H1 (cell line): ENCODE results near the gene RAPGEF6. TPM values are rescaled to one million over a fixed set of nuclear protein-coding genes. Genes with fewer than 3 reads are reported as not detected.

ENCODE experiments used
- CTCF ChIA-PET: fragments of 300-600 bp; sonication (Branson Sonifier 250); formaldehyde crosslinking; loops from one replicate; lab custom pipeline; 2021; ENCODE audit not compliant: partially characterized antibody; lab: Charles Lee
- POLR2A ChIA-PET: fragments of 300-600 bp; sonication (Branson Sonifier 250); formaldehyde crosslinking; loops from one replicate; lab custom pipeline; 2021; ENCODE audit warnings: inconsistent platforms; ENCODE audit not compliant: partially characterized antibody; lab: Charles Lee
- DNase-seq, 2 experiments: peaks; one replicate each; pipeline versions ENCODE4 v3.0.0 to v3.0.0-alpha.2; 2010 to 2022; ENCODE audit warnings: low spot score in 2 of 2, low read depth in 1 of 2, mixed read lengths in 1 of 2
- FAIRE-seq: peaks from 2 replicates; lab custom pipeline; 2011; peaks lifted over from hg19 to GRCh38; lab: Jason Lieb, UNC
- H2AFZ ChIP-seq: 2 replicates; pipeline ENCODE4 v1.8.1; 2012; ENCODE audit warnings: low read length, inconsistent platforms
- H2AK5ac ChIP-seq: 2 replicates; pipeline ENCODE4 v1.6.1; 2013; ENCODE audit warnings: low read depth, low read length
- H2BK120ac ChIP-seq: replicated peaks from 2 replicates; pipeline ENCODE3; 2013; ENCODE audit warnings: low read depth, low read length, inconsistent platforms
- H2BK12ac ChIP-seq: 2 replicates; pipeline ENCODE4 v1.6.1; 2013; ENCODE audit warnings: low read depth, low read length
- H2BK15ac ChIP-seq: 2 replicates; pipeline ENCODE4 v1.6.1; 2013; ENCODE audit warnings: low read length
- H2BK20ac ChIP-seq: 2 replicates; pipeline ENCODE4 v1.6.1; 2013; ENCODE audit warnings: low read length
- H2BK5ac ChIP-seq: 2 replicates; pipeline ENCODE4 v1.6.1; 2013; ENCODE audit warnings: low read depth, low read length
- H3K14ac ChIP-seq: 2 replicates; pipeline ENCODE4 v1.6.1; 2013; ENCODE audit warnings: inconsistent platforms; ENCODE audit not compliant: insufficient read length
- H3K18ac ChIP-seq: 2 replicates; pipeline ENCODE4 v1.6.1; 2013; ENCODE audit warnings: low read length; ENCODE audit errors: extremely low read depth
- H3K23ac ChIP-seq: 2 replicates; pipeline ENCODE4 v1.6.1; 2013; ENCODE audit warnings: inconsistent platforms; ENCODE audit not compliant: insufficient read length
- H3K23me2 ChIP-seq: 2 replicates; pipeline ENCODE4 v1.6.1; 2013; ENCODE audit warnings: low read depth, low read length
- H3K27ac ChIP-seq: 2 replicates; pipeline ENCODE4 v1.6.1; 2011; ENCODE audit warnings: low read depth, low read length, inconsistent platforms
- H3K27me3 ChIP-seq, 4 experiments: replicated peaks in 1 of 4; 1 replicate in 1 of 4; 2 replicates in 3 of 4; pipeline versions ENCODE4 v1.6.1 to v1.8.1; 2011 to 2013; ENCODE audit warnings: low read length in 3 of 4, mild to moderate bottlenecking in 3 of 4, inconsistent platforms in 2 of 4, mixed read lengths in 2 of 4, moderate library complexity in 1 of 4; ENCODE audit not compliant: control insufficient read depth in 3 of 4, insufficient read depth in 3 of 4; ENCODE audit errors: extremely low read depth in 1 of 4
- H3K36me3 ChIP-seq, 4 experiments: 2 replicates each; pipeline versions ENCODE4 v1.6.1 to v1.8.1; 2011 to 2013; ENCODE audit warnings: mild to moderate bottlenecking in 4 of 4, low read length in 3 of 4, moderate library complexity in 2 of 4, control low read depth in 1 of 4, inconsistent platforms in 1 of 4; ENCODE audit not compliant: insufficient read depth in 4 of 4, control insufficient read depth in 2 of 4
- H3K4ac ChIP-seq: replicated peaks from 2 replicates; pipeline ENCODE3; 2013; ENCODE audit warnings: low read length, low read depth, mixed read lengths, inconsistent platforms; ENCODE audit not compliant: insufficient read length
- H3K4me1 ChIP-seq, 4 experiments: replicated peaks in 1 of 4; 1 replicate in 1 of 4; 2 replicates in 3 of 4; pipeline versions ENCODE4 v1.6.1 to v1.8.1; 2011 to 2013; ENCODE audit warnings: low read length in 3 of 4, inconsistent platforms in 2 of 4, mixed read lengths in 1 of 4; ENCODE audit not compliant: insufficient read depth in 4 of 4, control insufficient read depth in 3 of 4
- H3K4me2 ChIP-seq, 2 experiments: 2 replicates each; pipeline versions ENCODE4 v1.6.1 to v1.8.1; 2011 to 2013; ENCODE audit warnings: low read depth in 2 of 2, low read length in 2 of 2, control low read depth in 1 of 2, inconsistent platforms in 1 of 2, mild to moderate bottlenecking in 1 of 2; ENCODE audit not compliant: insufficient read depth in 1 of 2
- H3K4me3 ChIP-seq, 4 experiments: fragments of 200-600, 300-600 bp in 1 of 4; sonication (generic), shearing (Covaris generic), sonication (Bioruptor Twin) in 1 of 4; 2 replicates each; pipeline versions ENCODE4 v1.5.1 to v1.8.1; 2011 to 2016; ENCODE audit warnings: low read length in 4 of 4, low read depth in 3 of 4, control low read depth in 2 of 4, inconsistent platforms in 2 of 4, mild to moderate bottlenecking in 2 of 4, mixed read lengths in 1 of 4, moderate library complexity in 1 of 4; ENCODE audit not compliant: insufficient read depth in 2 of 4; ENCODE audit errors: extremely low read depth in 1 of 4
- H3K56ac ChIP-seq: replicated peaks from 2 replicates; pipeline ENCODE3; 2013; ENCODE audit warnings: low read depth, mild to moderate bottlenecking, mixed read lengths, low read length, inconsistent platforms; ENCODE audit not compliant: insufficient read length
- H3K79me1 ChIP-seq: 2 replicates; pipeline ENCODE4 v1.6.1; 2013; ENCODE audit warnings: low read depth, low read length, control low read depth
- H3K79me2 ChIP-seq, 2 experiments: 2 replicates each; pipeline versions ENCODE4 v1.6.1 to v1.8.1; 2012 to 2013; ENCODE audit warnings: low read length in 2 of 2, mild to moderate bottlenecking in 2 of 2, inconsistent platforms in 1 of 2; ENCODE audit not compliant: insufficient read depth in 2 of 2, control insufficient read depth in 1 of 2
- H3K9ac ChIP-seq, 4 experiments: replicated peaks in 1 of 4; 1 replicate in 1 of 4; 2 replicates in 3 of 4; pipeline versions ENCODE4 v1.6.1 to v1.8.1; 2011 to 2013; ENCODE audit warnings: low read depth in 3 of 4, low read length in 3 of 4, control low read depth in 2 of 4, mild to moderate bottlenecking in 2 of 4, moderate library complexity in 2 of 4, inconsistent platforms in 1 of 4; ENCODE audit errors: extremely low read depth in 1 of 4
- H3K9me3 ChIP-seq, 2 experiments: 2 replicates each; pipeline versions ENCODE4 v1.6.1 to v1.8.1; 2012 to 2013; ENCODE audit warnings: mild to moderate bottlenecking in 2 of 2, moderate library complexity in 2 of 2, control low read depth in 1 of 2, inconsistent platforms in 1 of 2, low read depth in 1 of 2, low read length in 1 of 2, mixed read lengths in 1 of 2; ENCODE audit not compliant: insufficient read depth in 2 of 2
- H4K20me1 ChIP-seq, 2 experiments: replicated peaks in 1 of 2; 2 replicates each; pipeline versions ENCODE3 to v1.8.1; 2011 to 2013; ENCODE audit warnings: inconsistent platforms in 2 of 2, low read length in 2 of 2, mild to moderate bottlenecking in 1 of 2; ENCODE audit not compliant: insufficient read depth in 2 of 2, control insufficient read depth in 1 of 2
- H4K5ac ChIP-seq: 2 replicates; pipeline ENCODE4 v1.6.1; 2013; ENCODE audit warnings: low read length, low read depth, mixed read lengths, inconsistent platforms; ENCODE audit not compliant: insufficient read length
- H4K8ac ChIP-seq: 2 replicates; pipeline ENCODE4 v1.8.0; 2013; ENCODE audit warnings: mild to moderate bottlenecking, moderate library complexity, low read length, inconsistent platforms; ENCODE audit not compliant: insufficient read depth; ENCODE audit errors: extremely low read depth
- H4K91ac ChIP-seq: replicated peaks from 2 replicates; pipeline ENCODE3; 2013; ENCODE audit warnings: low read length, mixed read lengths, inconsistent platforms; ENCODE audit not compliant: insufficient read length
- GTF2F1 ChIP-seq: IDR thresholded peaks from 2 replicates; pipeline ENCODE4 v1.6.1; 2012; ENCODE audit warnings: low read depth, low read length, improper control_type of control experiment, borderline replicate concordance
- NRF1 ChIP-seq: IDR thresholded peaks from 2 replicates; pipeline ENCODE4 v1.6.1; 2011; ENCODE audit warnings: mild to moderate bottlenecking, low read depth, low read length, improper control_type of control experiment
- WGBS, 2 experiments: shearing (Covaris generic) in 1 of 2; methylation state at CpG; one replicate each; pipeline versions ENCODE4 v1.1.6 to v1.1.7; 2013 to 2015; ENCODE audit warnings: low lambda C conversion rate in 2 of 2, mixed read lengths in 2 of 2, inconsistent platforms in 1 of 2, low coverage in 1 of 2, missing lambda C conversion rate in 1 of 2; ENCODE audit not compliant: insufficient replicate concordance in 2 of 2, insufficient coverage in 1 of 2, insufficient read length in 1 of 2; ENCODE audit errors: extremely low coverage in 1 of 2, missing lambda C conversion rate in 1 of 2; 5-methylcytosine and 5-hydroxymethylcytosine counted together
- polyA plus RNA-seq, 7 experiments: library from polyadenylated mRNA; depleted of rRNA in 3 of 7; stranded (reverse) in 5 of 7; unstranded in 2 of 7; fragments of >200 nt in 5 of 7; fragments of 200-250 nt in 2 of 7; gene quantifications; 1 replicate in 5 of 7; 2 replicates in 1 of 7; 4 replicates in 1 of 7; pipeline versions ENCODE4 v1.2.1 to v1.2.3, GENCODE V29; 2011 to 2013; ENCODE audit warnings: missing spikeins in 2 of 7, mixed read lengths in 2 of 7
- total RNA-seq: library from RNA; stranded (reverse); fragmentation: NEBNext Ultra II Directional; extraction: Animal tissue kit (Norgen Biotek cat#: 25700); gene quantifications from 2 replicates; pipeline ENCODE4 v1.2.1, GENCODE V29; 2021

Gene RAPGEF6
- total and polyA plus RNA-seq, 2 of the 8 experiments (the other 6 are each of a cell fraction or from before 2014, with no cell fraction given), result 4.8 to 20.0 TPM

- CTCF ChIA-PET, result no interaction called here
- Histone ChIP-seq H3K36me3 (peaks cover 2 to 15% (median 10%) of the 10 kb centered on the region in 4 experiments; a peak in 5 of 8 replicates), H3K23me2 (no peaks in the 10 kb centered on the region), H4K91ac (no peak overlapping the region), H3K79me2 (no peaks in the 10 kb centered on the region), H3K18ac (no peak overlapping the region), H2BK12ac (no peak overlapping the region), H3K4me1 (no peaks in the 10 kb centered on the region), H2BK20ac (no peak overlapping the region), H3K27ac (no peak overlapping the region), H3K27me3 (no peaks in the 10 kb centered on the region), H2AFZ (no peak overlapping the region), H3K9me3 (no peaks in the 10 kb centered on the region), H2BK120ac (no peak overlapping the region), H3K23ac (no peak overlapping the region), H3K4me3 (no peak overlapping the region), H2AK5ac (no peak overlapping the region), H3K4ac (no peak overlapping the region), H2BK15ac (no peak overlapping the region), H3K9ac (no peak overlapping the region), H4K5ac (no peak overlapping the region), H3K4me2 (no peak overlapping the region), H2BK5ac (no peak overlapping the region), H3K56ac (no peak overlapping the region), H4K20me1 (no peaks in the 10 kb centered on the region), H4K8ac (no peak overlapping the region), H3K14ac (no peak overlapping the region), H3K79me1 (no peaks in the 10 kb centered on the region)
- no peak for TF ChIP-seq GTF2F1
- no peak for TF ChIP-seq NRF1
- FAIRE-seq (no peak), DNase-seq (no peak)
- WGBS, 2 experiments, result 94% methylated on average over 4 of the region's 5 CpGs; no CpG with 5 or more reads in 1 of the 2 experiments
- POLR2A ChIA-PET, result no interaction called here
Observed at GRCh38 chr5:131393498-131393968, 241.5 kb downstream of the RAPGEF6 start.
